ENCODE measurements around the gene HS3ST3B1.

Gene HS3ST3B1

GRCh38 chr17:14300575-14301278 lies at the start of gene HS3ST3B1:
HS3ST3B1 (plus strand) TSS chr17:14301081; CDS start chr17:14301519, 438 bp downstream.
- peak; percentile 99 for DNase-seq (ENCODE audit: low read depth, low spot score)

GRCh38 chr17:14261406-14261805 lies 39.5 kb upstream of the HS3ST3B1 start:
- no peak for DNase-seq (ENCODE audit: low read depth, low spot score)

- DNase-seq (ENCODE audit: low read depth, low spot score): no peak
Measured at GRCh38 chr17:14268264-14268663, 32.6 kb upstream of the HS3ST3B1 start.

GRCh38 chr17:14269473-14269872 lies 31.4 kb upstream of the HS3ST3B1 start:
- no peak for DNase-seq (ENCODE audit: low read depth, low spot score)

- no peak for DNase-seq (ENCODE audit: low read depth, low spot score)
Measured at GRCh38 chr17:14270508-14270907, 30.4 kb upstream of the HS3ST3B1 start.

- DNase-seq (ENCODE audit: low read depth, low spot score): no peak
Measured at GRCh38 chr17:14276535-14277250, 24.2 kb upstream of the HS3ST3B1 start.

- DNase-seq (ENCODE audit: low read depth, low spot score): no peak
Measured at GRCh38 chr17:14281530-14281929, 19.4 kb upstream of the HS3ST3B1 start.

- no peak for DNase-seq (ENCODE audit: low read depth, low spot score)
Measured at GRCh38 chr17:14282726-14283125, 18.2 kb upstream of the HS3ST3B1 start.

GRCh38 chr17:14289162-14289561 lies 11.7 kb upstream of the HS3ST3B1 start:
- DNase-seq (ENCODE audit: low read depth, low spot score): no peak

GRCh38 chr17:14294876-14295275 lies 6.0 kb upstream of the HS3ST3B1 start:
- DNase-seq (ENCODE audit: low read depth, low spot score): no peak

GRCh38 chr17:14295676-14296075 lies 5.2 kb upstream of the HS3ST3B1 start:
- no peak for DNase-seq (ENCODE audit: low read depth, low spot score)

- no peak for DNase-seq (ENCODE audit: low read depth, low spot score)
Measured at GRCh38 chr17:14296166-14296910, 4.5 kb upstream of the HS3ST3B1 start.

- DNase-seq (ENCODE audit: low read depth, low spot score): no peak
Measured at GRCh38 chr17:14297161-14297851, 3.6 kb upstream of the HS3ST3B1 start.

GRCh38 chr17:14298221-14298946 lies 2.5 kb upstream of the HS3ST3B1 start:
- DNase-seq (ENCODE audit: low read depth, low spot score): no peak

GRCh38 chr17:14298947-14299279 lies 2.0 kb upstream of the HS3ST3B1 start:
- DNase-seq (ENCODE audit: low read depth, low spot score): no peak

GRCh38 chr17:14299280-14300141 lies 1.4 kb upstream of the HS3ST3B1 start:
- no peak for DNase-seq (ENCODE audit: low read depth, low spot score)

- no peak for DNase-seq (ENCODE audit: low read depth, low spot score)
Measured at GRCh38 chr17:14301279-14302090, 604 bp downstream of the HS3ST3B1 start.

GRCh38 chr17:14302091-14302430 lies 1.2 kb downstream of the HS3ST3B1 start:
- DNase-seq (ENCODE audit: low read depth, low spot score): no peak

GRCh38 chr17:14302431-14303099 lies 1.7 kb downstream of the HS3ST3B1 start:
- DNase-seq (ENCODE audit: low read depth, low spot score): peak; percentile 61

Measured in activated naive CD8-positive, alpha-beta T cell treated with anti-CD3 and anti-CD28 coated beads, Interleukin-2, amount 50 U/mL, for 16 hours (primary cell).